Activated naive CD4-positive, alpha-beta T cell (primary cell): ENCODE results near the gene PRRG1.
"Not testable (repeated sequence)": the region's sequence is repeated elsewhere in the genome, so short reads cannot be mapped to it uniquely, and the experiment has no call there.

ENCODE experiments used
- DNase-seq, 4 experiments: peaks; one replicate each; lab custom pipeline; 2025; lab: John Stamatoyannopoulos, UW

Gene PRRG1

DNA sequence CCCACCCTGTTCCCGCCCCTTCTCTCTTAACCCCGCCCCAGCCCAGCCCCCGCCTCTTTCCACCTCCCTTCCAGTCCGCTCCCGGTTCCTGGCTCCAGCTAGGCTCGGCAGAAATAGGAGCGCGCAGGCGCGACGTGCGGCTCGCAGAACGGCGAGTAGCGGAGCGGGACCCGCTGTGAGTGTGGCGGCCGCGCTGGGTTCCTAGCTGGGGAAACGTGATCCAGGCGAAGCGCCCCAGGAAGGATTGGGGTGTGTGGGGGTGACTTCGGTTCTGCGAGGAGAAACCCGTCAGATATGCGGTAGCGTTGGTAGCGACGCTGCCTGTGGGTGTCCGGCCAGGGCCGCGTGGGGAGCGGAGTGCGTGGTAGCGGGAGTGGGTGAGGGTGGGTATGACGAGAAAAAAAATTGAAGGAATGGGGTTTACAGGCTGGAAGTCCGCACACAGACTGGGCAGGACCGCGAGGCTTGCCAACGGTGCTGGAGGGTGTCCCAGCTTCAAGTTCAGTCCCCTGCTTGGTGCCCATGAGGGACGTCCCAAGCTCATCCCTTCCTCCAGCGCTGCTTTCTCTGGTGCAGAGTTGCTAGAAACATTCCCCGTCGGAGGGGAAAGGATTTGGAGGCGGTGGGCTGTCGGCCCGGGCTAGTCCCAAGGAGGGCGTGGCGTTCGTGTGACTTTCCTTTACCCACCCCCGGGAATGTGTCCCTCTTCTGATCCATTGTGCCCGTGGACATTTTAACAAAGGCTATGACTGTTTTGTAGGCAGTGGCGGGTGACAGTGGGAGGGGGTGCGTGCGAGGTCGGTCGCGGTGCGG lies at the start of gene PRRG1:
PRRG1 (plus strand) TSS at position 144 of the 813 bp plus-strand sequence. CDS start 56,886 bp downstream, outside the sequence.
- no peak for DNase-seq

DNA sequence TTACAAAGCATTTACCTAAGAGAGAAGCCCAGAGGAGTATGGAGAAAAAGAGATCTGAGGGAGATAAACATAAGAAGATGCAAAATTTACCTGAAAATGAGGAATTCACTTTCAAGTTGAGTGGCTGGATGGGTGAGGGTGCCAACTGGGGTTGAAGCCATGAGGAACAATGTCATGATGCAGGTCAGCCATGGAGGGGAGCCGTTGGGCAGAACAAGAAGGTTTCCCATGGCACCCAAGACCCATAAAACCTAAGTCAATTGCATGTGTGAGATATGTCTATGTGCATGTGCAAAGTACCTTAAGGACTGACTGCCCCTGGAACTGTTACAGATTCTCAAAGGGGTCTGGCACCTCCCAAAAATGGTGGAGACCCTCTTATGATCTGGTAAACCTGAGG lies 46.6 kb upstream of the PRRG1 start:
- DNase-seq, result no peak

DNA sequence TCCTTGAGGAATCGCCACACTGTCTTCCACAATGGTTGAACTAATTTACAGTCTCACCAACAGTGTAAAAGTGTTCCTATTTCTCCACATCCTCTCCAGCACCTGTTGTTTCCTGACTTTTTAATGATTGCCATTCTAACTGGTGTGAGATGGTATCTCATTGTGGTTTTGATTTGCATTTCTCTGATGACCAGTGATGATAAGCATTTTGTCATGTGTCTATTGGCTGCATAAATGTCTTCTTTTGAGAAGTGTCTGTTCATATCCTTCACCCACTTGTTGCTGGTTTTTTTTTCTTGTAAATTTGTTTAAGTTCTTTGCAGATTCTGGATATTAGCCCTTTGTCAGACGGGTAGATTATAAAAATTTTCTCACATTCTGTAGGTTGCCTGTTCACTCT lies 43.9 kb upstream of the PRRG1 start:
- DNase-seq, result not testable (repeated sequence)

DNA sequence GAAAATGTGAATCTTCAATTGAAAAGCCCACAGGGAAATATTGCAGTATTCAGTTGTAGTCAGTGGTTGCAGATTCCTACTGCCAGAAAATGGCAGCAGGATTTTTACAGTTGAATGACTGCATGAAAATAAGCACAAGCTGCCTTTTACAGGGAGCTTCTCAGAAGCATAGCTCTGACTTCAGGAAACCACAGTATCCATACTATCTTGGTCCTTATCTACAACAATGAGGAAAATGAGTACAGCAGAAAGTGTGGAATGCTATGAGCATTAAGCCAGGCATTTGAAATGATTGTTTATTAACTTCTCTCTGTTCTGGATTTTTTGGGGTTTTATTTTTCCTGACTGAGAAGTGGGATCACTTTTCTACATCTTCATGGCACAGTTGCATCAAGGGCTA lies 34.6 kb upstream of the PRRG1 start:
- no peak for DNase-seq

DNA sequence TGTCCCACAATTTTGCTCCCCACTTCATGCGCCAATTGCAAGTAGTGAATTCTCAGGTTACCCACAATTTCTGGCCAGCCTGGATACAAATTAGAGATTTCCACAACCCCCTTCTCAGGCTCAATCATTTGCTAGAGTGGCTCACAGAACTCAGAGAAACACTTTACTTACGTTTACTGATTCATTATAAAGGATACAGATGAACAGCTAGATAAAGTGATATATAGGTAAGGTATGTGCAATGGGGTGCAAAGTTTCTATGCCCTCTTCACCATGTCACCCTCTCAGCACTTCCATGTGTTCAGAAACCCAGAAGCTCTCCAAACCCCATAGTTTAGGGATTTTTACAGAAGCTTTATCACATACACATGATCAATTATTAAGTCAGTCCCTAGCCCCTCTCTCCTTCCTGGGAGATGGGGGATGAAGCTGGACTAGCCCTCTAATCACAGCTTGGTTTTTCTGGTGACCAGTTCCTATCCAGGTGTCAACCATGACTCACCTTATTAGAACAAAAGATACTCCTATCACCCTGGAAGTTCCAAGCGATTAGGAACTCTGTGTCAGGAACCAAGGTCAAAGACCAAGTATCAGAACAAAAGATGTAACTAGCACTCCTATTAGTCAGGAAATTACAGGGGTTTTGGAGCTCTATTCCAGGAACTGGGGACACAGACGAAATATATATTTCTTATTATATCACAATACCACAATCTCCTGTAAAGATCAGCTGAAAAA lies 33.5 kb upstream of the PRRG1 start:
- no peak for DNase-seq

DNA sequence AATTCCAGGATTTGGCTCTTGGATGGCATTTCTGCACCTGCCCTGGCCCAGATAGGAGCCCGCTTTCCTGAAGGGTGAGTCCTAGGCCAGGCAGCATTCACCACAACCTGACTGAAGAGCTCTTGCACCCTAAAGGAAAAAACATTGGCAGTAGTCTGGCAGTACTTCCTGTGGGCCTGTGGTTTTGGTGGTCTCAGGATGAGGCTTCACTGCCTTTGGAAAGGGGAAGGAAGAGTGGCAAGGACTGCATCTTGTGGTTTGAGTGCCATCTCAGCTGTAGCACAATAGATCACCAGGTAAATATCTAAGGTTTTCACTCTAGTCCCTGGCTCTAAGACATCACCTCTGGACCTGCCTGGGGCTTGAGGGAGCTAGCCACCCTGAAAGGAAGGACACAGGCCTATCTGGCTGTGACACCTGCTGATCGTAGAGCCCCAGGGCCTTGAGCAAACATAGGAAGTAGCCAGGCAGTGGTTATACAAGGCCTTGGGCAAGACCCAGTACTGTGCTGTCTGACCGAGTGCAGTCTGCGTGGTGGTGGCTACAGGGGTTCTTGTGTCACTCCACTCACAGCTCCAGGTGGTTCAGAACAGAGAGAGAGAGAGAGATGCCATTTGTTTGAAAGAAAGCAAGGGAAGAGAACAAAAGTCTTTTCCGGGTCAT lies 28.5 kb upstream of the PRRG1 start:
- no peak for DNase-seq

DNA sequence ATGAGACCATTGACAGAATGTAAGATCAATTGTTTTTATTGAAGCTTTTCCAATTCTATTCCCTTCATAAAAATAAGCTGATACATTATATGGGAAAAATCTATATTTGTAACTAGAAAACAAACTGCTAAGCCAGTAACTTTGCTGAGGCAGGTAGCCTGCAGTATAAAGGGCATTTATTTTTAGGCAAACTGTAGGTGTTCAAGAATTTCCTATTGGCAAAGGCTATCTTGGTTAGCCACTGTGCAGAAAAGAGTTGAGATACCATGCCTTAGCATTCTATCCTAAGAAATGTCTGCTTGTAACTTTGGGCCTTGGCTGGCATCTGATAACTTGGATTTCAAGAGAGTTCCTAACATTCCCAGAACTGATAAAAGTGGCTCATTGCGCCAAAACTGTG lies 18.5 kb upstream of the PRRG1 start:
- no peak for DNase-seq

DNA sequence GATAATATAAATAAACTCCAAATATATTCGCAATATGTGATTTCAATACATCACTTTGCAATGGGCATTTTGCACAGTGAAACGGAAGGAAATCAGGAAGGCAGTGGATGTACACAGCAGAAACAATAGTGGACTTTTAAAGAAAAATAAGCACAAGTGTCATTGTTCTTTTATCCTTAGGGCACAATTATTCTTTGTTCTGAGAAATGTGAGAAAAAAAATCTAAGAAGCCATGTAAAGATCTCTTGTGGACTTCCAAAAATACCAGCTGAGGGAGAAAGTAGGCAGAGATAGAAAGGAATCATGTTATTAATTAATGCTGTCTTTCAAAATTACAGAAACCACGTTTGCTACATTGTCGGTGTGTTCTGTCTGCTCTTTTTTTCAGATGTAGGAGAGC lies 17.6 kb upstream of the PRRG1 start:
- no peak for DNase-seq

DNA sequence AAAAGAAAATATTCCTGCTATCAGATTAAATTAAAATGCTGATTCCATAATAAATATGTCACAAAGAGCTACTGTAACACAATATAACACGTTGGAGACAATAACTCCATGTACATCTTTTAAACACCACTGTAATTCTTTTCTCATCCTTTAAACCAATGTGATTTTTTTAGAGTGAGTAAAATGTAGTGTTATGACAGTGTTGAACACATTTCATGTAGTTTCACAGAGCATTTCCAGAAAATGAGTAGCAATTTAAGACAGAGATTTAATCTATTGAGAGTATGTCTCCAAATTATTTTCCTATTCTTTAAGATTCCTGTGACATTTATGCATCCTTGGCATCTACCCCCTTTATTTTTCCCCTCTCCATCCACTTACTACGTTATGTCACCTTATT lies 17.1 kb upstream of the PRRG1 start:
- DNase-seq, result no peak

DNA sequence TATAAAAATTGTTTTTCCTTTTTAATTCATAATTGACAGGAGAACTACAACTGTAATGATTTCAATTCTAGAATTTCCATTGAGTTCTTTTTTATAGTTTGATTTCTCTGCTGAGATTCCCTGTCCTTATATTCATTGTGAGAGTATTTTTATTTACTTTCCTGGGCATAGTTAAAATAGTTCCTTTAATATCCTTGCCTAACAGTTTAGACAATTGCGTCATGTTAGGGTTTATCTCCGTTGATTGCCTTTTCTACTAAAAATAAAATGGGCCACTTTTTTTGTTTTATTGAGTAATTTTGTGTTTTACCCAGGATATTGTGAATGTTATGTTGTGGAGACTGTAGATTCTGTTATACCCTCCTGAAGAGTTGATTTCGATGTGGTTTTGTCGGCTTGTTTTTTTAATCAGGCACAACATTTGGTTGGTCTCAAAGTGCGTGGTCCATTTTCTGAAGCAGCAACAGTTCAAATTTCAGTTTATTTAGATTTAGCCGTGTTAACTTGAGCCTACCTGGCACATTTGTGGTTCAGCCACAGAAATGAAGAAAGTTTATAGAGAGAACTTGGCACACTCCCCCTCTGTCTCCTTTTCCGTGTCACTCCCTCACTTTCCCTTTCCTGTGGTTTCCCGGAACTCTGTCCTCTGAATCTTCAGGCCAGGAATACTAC lies 16.0 kb upstream of the PRRG1 start:
- DNase-seq, result no peak

DNA sequence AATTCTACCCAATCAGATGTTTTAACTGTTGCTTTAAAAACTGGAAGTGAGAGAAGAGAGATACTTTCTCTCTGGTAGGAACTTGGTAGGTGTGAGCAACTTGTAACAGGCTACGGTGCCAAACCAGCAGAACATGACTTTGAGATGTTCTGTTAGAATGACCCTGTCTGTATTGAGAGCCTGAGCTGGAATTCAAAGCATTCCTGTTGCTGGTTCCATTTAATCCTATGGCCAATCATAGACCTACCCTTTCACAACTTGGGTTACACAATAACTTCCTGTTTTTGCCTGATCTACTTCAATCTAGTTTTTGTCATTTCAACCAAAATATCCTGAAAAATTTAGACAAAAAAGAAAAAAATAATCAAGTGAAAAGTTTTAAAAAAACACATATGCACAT lies 1.7 kb upstream of the PRRG1 start:
- DNase-seq, result no peak

DNA sequence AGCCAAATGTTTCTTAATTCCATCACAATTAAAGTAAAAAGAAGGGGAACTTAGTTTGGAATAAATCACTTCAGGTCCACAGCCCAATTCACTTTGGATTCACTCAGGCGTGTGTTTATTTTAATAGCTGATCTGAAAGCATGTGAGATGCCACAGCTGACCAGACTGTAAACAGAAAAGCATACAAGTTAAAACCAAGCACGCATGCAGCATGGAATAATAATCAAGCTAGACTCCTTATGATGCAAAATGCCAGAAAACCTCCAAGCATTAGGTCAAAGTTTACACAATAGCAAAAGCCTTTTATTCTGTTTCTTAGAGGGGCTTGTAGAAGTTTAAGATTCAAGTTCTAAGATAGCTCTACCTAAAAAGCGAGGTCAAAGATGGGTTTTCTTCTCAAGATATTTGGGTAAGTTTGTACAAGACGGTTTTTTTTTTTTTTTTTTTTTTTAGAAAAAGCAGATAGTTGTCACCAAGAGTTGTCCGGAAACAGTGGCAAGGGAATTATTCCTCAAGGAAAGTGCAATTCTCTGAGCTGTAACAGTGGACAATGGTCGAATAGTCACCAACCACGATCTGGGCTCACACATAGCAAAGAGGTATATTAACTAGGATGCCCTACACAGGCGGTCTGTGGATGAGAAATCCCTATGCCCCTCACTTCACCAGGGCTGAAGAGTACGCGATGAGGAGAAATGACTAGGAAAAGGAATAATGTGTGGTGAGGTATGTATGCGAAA lies 763 bp upstream of the PRRG1 start:
- DNase-seq, result no peak

DNA sequence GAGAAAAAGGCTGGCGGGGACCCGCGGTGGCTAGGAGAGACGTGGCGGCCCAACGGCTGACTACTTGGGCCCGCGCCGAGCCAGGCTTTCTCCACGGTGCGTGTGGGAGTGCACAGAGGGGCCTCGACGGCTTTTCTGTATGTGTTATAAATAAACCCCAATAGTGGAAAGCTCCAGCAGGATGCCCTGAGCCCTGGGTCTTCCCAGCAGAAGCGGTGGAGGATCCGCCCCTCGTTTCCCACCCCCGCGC lies 268 bp upstream of the PRRG1 start:
- no peak for DNase-seq

DNA sequence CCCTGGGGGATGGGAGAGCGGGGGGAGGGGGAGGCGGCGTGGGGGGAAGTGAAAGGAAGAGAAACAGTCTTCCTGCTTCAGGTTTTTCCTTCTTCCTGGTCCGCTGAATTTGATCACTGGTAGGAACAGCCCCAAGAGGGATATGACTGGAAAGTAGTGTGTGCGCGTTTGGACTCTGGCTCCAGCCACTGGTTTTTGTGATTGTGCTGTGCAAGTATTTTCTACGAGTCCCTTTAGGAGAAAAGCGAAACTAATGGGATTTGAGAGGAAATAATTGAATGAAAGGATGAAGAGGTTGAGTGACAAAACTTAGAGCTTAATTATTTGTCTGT lies 836 bp downstream of the PRRG1 start:
- DNase-seq, result no peak

DNA sequence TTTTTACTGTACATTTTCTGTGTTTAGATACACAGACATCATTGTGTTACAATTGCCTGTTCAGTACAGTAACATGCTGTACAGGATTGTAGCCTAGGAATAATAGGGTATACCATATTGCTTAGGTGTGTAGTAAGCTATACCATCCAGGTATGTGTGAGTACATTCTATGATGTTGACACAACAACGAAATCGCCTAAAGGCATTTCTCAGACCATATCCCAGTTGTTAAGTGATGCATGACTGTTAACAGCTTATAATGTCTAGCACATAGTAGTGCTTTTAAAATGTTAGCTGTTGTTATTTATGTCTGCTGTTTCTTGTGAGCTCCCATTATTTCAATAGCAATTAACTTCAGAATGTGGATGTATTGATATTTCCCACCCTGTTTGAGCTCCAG lies 4.5 kb downstream of the PRRG1 start:
- no peak for DNase-seq

DNA sequence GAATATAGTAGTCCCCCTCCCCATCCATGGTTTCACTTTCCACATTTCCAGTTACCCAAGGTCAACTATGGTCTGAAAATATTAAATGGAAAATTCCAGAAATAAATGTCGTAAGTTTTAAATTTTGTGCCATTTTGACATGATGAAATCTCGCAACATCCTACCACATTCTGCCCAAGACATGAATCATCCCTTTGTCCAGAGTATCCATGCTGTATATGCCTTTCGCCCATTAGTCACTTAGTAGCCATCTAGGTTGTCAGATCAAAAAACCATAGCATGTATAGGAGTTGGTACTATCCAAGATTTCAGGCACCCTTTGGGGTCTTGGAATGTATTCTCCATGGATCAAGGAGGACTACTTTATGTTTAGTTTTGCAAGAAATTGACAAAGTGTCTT lies 8.3 kb downstream of the PRRG1 start:
- no peak for DNase-seq

DNA sequence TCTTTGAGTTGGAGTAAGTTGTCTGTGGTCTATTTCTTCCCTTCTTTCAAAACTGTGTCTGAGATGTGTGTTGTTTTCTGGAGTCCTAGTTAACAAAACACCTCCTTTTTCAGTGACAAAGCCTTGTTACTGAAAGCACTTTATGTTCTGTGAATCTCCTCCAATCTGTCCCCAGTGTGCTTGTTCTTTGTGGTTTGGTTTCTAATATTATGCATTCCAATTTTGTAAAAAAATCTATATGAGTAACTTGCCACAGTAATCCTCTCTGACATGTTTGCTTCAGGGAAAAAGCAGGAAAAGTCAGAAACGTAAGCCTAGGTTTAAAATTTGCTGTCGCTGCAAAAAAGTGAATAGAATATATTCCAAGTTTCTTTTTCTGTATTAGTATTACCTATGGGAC lies 12.4 kb downstream of the PRRG1 start:
- no peak for DNase-seq

DNA sequence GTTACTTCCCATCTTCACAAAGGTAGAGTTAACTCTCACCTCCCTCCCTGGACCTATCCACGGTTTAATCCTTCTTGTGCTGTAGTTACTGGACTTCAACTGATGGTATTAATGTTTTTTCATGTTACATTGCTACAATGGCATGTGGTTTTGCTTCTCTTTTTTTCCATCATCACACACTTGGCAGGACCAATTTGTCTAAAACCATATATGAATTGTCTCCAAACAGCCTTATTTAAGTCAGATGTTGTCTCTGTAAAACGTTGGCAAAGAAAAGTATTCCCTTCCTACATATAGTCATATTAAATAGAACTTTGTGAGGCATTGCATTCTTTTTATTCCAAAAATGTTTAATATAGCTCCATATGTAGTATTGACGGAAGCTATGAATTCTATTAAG lies 15.5 kb downstream of the PRRG1 start:
- DNase-seq, result no peak

DNA sequence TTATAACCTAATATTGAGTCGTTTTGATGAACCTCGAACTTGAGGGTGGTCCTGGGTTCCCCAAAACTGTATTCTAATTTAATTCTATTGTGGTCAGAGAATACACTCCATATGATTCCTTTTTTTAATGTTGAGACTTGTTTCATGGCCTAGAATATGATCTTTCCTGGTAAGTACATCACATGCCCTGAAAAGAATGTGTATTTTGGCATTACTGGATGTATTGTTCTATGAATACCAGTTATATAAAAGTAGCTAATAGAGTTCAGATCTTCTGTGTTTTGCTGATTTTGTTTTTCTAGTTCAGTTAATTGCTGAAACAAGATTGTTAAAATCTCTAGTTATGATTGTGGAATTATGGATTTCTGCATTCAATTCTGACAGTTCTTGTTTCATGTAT lies 18.8 kb downstream of the PRRG1 start:
- DNase-seq, result no peak

DNA sequence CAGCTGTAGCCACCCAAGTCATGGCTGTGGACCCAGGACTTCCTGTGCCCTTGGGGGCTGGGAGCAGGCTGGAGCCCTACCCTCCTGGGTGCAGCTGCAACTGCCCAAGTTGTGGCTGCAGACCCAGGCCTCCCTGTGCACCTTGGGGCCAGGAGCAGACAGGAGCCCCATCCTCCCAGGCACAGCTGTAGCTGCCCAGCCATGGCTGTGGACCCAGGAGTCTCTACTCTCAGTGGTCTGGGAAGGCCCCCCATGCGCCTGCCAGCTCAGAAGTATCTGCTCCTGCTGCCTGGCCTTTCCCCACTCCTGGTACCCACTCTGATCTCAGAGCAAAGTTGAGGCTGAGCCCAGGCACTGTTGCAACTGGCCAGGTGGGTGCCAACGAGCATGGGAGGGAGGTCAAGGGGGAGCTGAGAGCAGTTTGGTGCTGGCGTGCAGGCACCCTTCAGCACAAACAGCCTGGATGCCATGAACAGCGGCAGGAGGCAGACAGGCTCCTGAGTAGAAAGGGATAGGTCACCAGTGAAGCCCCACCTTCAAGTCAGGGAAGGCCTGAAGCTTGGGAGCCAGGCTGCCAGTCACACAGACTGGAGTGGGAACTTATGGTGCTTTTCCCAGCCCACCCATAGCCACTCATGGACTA lies 21.5 kb downstream of the PRRG1 start:
- no peak for DNase-seq

DNA sequence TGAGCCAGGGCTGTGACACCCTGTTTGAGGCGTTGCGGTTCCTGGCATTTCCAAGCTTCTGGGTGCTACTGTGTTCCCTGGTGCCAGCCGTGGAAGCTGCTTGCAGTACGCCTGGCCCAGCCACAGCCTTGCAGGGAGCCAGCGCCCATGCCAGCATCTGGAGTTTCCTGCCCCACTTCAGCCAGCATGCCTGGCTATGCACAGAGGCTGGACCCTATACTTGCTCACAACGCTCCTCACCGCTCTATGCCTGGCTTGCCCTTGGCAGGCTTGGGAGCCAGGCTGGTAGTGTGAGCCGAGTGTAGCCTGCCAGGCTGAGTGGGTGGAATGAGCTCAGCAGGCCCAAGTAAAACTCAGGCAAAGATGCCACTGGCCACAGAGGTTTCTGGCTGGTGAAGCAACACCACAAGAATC lies 22.4 kb downstream of the PRRG1 start:
- no peak for DNase-seq

DNA sequence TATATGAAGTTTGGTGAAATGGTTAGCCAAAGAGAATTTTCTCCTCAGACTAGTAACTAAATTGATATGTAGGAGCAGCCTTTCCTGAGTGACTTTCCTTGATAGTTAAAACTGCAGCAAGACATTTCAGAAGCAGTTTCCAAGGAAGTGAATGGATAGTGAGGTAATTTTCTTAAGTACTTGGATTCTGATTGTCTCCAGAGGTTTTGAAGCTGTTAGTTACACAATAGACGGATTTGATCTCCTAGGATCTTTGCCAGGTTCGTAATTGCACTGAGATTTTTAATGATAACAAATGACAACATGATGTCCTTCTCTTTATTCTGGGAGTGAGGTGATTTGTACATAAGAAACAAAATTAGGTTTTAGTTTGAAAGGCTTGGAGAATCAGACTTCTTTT lies 29.2 kb downstream of the PRRG1 start:
- no peak for DNase-seq
